Daoy (cell line): Measurements from ENCODE around the gene RHOH. TPM values are rescaled to one million over a fixed set of nuclear protein-coding genes. Genes with fewer than 3 reads are reported as not detected.
"Not testable (repeated sequence)": the region's sequence is repeated elsewhere in the genome, so short reads cannot be mapped to it uniquely, and the experiment has no call there.

Experiments used
- DNase-seq: peaks from one replicate; pipeline ENCODE4 v3.0.0-alpha.2; 2015; ENCODE audit warnings: low read depth
- total RNA-seq: library from RNA; depleted of rRNA; stranded (reverse); fragments of >200 nt; shearing (Covaris generic); gene quantifications from 2 replicates; pipeline ENCODE4 v1.2.3, GENCODE V29; 2014; rRNA removed

RHOH gene
- not detected in 2 replicates for total RNA-seq

GRCh38 chr4:40196724-40197281, at the start of gene RHOH:
Gene RHOH, plus strand, starts transcription at chr4:40197031. Its CDS starts 46,356 bp downstream, at chr4:40243387.
- no peak for DNase-seq

- not testable (repeated sequence) for DNase-seq
Measured at GRCh38 chr4:40147490-40147889, 49.3 kb upstream of the RHOH start.

- peak; percentile 60 for DNase-seq
Measured at GRCh38 chr4:40149960-40150385, 46.9 kb upstream of the RHOH start.

GRCh38 chr4:40150932-40151331, 45.9 kb upstream of the RHOH start:
- DNase-seq: no peak

- DNase-seq: no peak
Measured at GRCh38 chr4:40152637-40153036, 44.2 kb upstream of the RHOH start.

GRCh38 chr4:40157436-40157835, 39.4 kb upstream of the RHOH start:
- DNase-seq: no peak

- DNase-seq: no peak
Measured at GRCh38 chr4:40160258-40160657, 36.6 kb upstream of the RHOH start.

GRCh38 chr4:40164459-40164858, 32.4 kb upstream of the RHOH start:
- no peak for DNase-seq

GRCh38 chr4:40165916-40166315, 30.9 kb upstream of the RHOH start:
- no peak for DNase-seq

GRCh38 chr4:40168070-40168469, 28.8 kb upstream of the RHOH start:
- no peak for DNase-seq

GRCh38 chr4:40170588-40170987, 26.2 kb upstream of the RHOH start:
- DNase-seq: no peak

GRCh38 chr4:40173470-40173875, 23.4 kb upstream of the RHOH start:
- no peak for DNase-seq

- DNase-seq: no peak
Measured at GRCh38 chr4:40176602-40177001, 20.2 kb upstream of the RHOH start.

GRCh38 chr4:40177591-40177990, 19.2 kb upstream of the RHOH start:
- DNase-seq: no peak

- DNase-seq: no peak
Measured at GRCh38 chr4:40178672-40179071, 18.2 kb upstream of the RHOH start.

GRCh38 chr4:40179360-40179759, 17.5 kb upstream of the RHOH start:
- DNase-seq: no peak

- peak; percentile 43 for DNase-seq
Measured at GRCh38 chr4:40180356-40180755, 16.5 kb upstream of the RHOH start.

- no peak for DNase-seq
Measured at GRCh38 chr4:40182001-40182400, 14.8 kb upstream of the RHOH start.

- DNase-seq: no peak
Measured at GRCh38 chr4:40182954-40183353, 13.9 kb upstream of the RHOH start.

GRCh38 chr4:40183615-40184411, 13.0 kb upstream of the RHOH start:
- no peak for DNase-seq

- DNase-seq: peak; percentile 14
Measured at GRCh38 chr4:40185830-40186664, 10.8 kb upstream of the RHOH start.

GRCh38 chr4:40186665-40187014, 10.2 kb upstream of the RHOH start:
- no peak for DNase-seq
